ENCODE data around the gene KRTAP26-1.

KRTAP26-1 gene

DNA sequence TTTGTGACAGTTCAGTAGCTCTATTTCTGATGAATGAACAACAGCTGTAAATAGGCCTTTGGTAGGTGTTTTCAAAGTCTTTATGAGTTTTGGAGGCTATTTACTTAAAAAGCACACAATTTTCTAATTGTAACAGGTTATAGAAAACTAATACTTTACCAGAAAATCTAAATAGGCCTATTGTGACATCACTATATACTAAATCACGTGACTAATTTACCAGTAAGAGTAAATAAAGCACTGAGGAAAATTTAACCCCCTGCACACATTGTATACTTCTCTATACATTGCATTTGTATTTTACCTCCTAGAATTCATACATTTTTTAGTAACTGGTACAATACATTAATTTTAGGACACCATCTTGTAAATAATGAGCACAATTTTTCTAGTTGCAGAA, 15.0 kb downstream of the KRTAP26-1 start:
- in situ Hi-C loops (cut with MboI; ENCODE audit: low sequenced_read_pairs, unreplicated experiment), result no loop called here
- DNase-seq (ENCODE audit: low spot score), result no peak
- TF ChIP-seq, protein P1, sequence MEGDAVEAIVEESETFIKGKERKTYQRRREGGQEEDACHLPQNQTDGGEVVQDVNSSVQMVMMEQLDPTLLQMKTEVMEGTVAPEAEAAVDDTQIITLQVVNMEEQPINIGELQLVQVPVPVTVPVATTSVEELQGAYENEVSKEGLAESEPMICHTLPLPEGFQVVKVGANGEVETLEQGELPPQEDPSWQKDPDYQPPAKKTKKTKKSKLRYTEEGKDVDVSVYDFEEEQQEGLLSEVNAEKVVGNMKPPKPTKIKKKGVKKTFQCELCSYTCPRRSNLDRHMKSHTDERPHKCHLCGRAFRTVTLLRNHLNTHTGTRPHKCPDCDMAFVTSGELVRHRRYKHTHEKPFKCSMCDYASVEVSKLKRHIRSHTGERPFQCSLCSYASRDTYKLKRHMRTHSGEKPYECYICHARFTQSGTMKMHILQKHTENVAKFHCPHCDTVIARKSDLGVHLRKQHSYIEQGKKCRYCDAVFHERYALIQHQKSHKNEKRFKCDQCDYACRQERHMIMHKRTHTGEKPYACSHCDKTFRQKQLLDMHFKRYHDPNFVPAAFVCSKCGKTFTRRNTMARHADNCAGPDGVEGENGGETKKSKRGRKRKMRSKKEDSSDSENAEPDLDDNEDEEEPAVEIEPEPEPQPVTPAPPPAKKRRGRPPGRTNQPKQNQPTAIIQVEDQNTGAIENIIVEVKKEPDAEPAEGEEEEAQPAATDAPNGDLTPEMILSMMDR (IDR thresholded peaks at IDR 0.05; ENCODE audit: borderline replicate concordance, control extremely low read depth, extremely low read depth, insufficient read depth, missing control alignments), result no peak

DNA sequence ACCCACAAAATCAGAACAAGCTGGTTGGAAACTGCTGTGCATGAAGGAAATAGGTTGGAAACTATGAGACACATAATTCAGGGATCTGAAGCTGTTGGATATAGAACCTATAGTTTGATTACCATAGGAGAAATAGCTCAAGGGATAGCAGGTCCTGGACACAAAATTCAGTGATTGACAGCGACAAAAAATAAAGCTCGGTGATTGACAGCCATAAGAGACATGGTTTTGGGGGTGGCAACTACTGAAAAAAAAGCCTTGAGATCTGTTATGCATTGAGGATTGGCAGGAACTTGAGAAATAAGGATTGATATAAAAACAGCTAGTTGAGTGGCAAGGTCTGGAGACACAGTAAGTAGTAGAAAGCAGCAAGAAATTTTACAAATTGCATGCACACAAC, 30.9 kb downstream of the KRTAP26-1 start, which contains the start of gene KRTAP25-1:
Gene KRTAP25-1 (minus strand): TSS at position 300 of the 400 bp plus-strand sequence. CDS start 24 bp downstream, at position 276.
- TF ChIP-seq, protein P1 (IDR thresholded peaks at IDR 0.05; ENCODE audit: borderline replicate concordance, control extremely low read depth, extremely low read depth, insufficient read depth, missing control alignments), result no peak
- DNase-seq (ENCODE audit: low spot score), result no peak
- in situ Hi-C loops (cut with MboI; ENCODE audit: low sequenced_read_pairs, unreplicated experiment), result no loop called here

GRCh38 chr21:30282850-30283249, 37.3 kb downstream of the KRTAP26-1 start, which contains the start of gene KRTAP24-1:
Gene KRTAP24-1 (minus strand): TSS chr21:30282950. CDS start chr21:30282932, 18 bp downstream.
- no peak for DNase-seq (ENCODE audit: low spot score)
- in situ Hi-C loops (cut with MboI; ENCODE audit: low sequenced_read_pairs, unreplicated experiment), result no loop called here
- TF ChIP-seq, protein P1 (IDR thresholded peaks at IDR 0.05; ENCODE audit: borderline replicate concordance, control extremely low read depth, extremely low read depth, insufficient read depth, missing control alignments), result no peak

DNA sequence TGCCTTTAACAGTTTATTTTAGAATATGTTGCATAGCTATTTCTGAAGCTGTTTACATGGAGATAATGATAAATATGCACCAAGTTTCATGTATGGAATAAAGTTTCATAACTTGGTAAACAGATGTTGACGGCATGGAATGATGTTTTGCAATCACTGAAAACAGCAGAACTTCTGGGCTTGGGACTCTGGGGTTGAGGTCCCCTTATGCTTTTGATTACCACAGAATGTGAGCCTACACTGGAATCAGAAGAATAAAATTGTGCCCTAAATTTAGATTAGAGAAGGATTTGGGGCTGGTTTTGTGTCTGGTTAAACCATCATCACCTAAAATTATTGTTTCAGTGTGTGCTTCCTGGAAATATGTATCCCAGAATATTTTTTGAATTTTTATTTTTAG, 48.5 kb downstream of the KRTAP26-1 start:
- in situ Hi-C loops (cut with MboI; ENCODE audit: low sequenced_read_pairs, unreplicated experiment), result no loop called here
- TF ChIP-seq, protein P1 (IDR thresholded peaks at IDR 0.05; ENCODE audit: borderline replicate concordance, control extremely low read depth, extremely low read depth, insufficient read depth, missing control alignments), result no peak
- no peak for DNase-seq (ENCODE audit: low spot score)

GRCh38 chr21:30271156-30271555, 49.0 kb downstream of the KRTAP26-1 start:
- DNase-seq (ENCODE audit: low spot score), result no peak
- in situ Hi-C loops (cut with MboI; ENCODE audit: low sequenced_read_pairs, unreplicated experiment), result no loop called here
- TF ChIP-seq, protein P1 (IDR thresholded peaks at IDR 0.05; ENCODE audit: borderline replicate concordance, control extremely low read depth, extremely low read depth, insufficient read depth, missing control alignments), result no peak

GRCh38 chr21:30269803-30270530, 50.1 kb downstream of the KRTAP26-1 start:
- TF ChIP-seq, protein P1 (IDR thresholded peaks at IDR 0.05; ENCODE audit: borderline replicate concordance, control extremely low read depth, extremely low read depth, insufficient read depth, missing control alignments), result no peak
- in situ Hi-C loops (cut with MboI; ENCODE audit: low sequenced_read_pairs, unreplicated experiment), result no loop called here

More at GRCh38 chr21:30269803-30270530, 50.1 kb downstream of the KRTAP26-1 start:
- no peak for DNase-seq (ENCODE audit: low spot score)
